Measurements from ENCODE around the gene DNM3.

- TF ChIP-seq CTCF (IDR thresholded peaks at IDR 0.05) (no peak), EZH2phosphoT487 (IDR thresholded peaks at IDR 0.05) (no peak)
These were observed 403.6 kb downstream of the DNM3 start for GRCh38 chr1:172244865-172245264.

Data from neural progenitor cell (in vitro differentiated cells).